NCI-H1105 treated with DMSO at 0.1 percent for 48 hours (cell line): Measurements from ENCODE around the gene DLL4.

Experiments used
- DNase-seq: peaks from one replicate; lab custom pipeline; 2025; lab: John Stamatoyannopoulos, UW

Gene DLL4

DNA sequence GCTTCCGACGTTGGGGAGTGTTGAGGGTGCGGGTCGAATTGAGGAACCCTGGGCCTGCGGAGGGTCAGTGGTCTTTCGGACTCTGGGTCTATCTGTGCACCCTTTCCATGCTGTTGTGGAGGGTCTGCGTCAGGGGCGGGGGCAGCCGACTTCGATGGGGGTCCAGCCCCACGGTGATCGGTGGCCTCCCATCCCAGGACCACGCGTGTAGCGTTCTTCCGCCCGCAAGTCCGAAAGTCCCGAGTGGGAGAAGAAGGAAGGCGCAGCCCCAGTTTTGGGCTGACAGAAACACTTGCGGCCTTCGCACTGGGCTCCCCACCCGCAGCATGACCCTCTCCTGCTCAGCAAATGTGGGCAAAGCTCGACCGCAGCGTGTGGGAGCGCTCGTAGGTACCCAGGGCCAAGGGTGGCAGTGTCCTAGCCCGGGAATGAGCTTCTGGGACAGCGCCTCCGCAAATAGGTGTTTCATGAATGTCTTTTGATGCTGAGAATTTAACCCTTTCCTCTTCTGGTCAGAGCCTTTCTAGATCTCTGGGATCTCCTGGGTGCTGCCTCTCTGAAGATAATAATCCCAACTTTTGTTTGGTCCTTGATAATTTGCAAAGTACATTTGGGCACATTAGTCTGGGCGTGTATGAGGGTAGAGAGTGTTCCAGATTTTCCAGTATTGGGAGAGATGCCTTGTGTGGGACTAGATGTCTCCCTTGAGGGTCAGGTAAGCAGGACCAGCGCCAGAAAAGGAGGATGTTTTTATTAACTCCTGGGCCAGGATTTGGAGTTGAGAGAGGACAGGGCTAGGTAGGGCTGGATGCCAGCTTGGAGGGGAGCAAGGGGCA lies 2.3 kb upstream of the DLL4 start:
- no peak for DNase-seq

DNA sequence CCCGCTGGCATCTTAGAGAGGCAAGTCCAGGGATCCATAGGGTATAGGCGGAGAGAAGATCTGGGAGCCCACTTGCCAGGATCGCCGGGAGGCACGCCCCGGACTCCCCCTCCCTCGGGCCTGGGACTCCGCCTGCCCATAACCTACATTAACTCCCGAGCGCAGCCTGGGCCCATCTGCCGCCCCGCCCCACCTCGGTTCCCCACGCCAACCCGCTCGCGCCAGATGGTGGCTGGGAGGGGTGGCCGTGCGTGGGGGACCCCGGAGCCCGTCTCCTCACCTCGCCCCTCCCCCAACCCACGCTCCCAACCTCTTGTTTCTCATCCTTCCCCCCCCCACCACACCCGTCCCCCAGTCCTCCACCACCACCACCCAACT lies 1.7 kb upstream of the DLL4 start:
- DNase-seq: peak; percentile 29

DNA sequence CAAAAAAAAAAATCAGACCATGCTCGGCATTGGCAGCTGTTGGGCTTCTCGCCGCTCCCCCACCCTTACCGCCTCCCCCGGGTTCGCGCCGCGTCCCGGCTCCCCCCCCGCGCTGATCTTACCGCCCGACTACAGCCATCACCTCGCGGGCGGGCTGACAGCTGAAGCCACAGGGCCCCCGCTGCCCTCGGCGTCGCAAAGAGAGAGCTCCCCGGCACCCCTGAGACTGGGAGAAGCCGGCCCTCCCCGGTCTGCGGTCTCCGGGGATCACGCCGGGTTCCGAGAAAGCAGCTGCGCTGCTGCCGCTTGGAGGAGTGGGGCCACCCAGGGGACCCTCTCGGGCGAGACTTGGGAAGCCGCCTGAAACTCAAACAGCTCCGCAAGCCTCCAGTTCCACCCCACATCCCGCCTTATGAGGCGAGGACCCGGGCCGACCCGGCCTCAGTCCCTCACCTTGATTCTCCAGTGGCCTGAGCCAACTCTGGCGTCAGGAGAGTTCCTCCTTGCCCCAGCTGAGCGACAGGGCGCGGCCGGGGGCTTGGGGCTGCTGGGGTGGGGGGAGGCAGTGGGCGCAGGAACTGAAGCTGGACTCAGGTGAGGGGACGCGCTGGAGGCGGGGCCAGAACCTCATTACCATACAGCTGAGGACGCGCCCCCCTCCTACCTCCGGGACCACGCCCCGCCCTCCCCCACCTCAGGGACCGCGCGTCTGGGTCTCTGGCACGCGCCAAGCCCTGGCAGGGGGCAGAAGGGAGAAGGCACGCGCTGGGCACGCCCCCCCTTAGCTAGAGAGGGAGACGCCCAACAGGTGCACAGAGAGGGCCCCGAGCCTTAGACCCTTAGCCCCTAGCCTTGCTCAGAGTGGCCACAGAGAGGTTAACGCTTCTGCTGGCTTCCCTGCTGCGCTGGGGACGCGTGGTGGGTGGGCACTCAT lies 1.0 kb upstream of the DLL4 start:
- DNase-seq: peak; percentile 82

DNA sequence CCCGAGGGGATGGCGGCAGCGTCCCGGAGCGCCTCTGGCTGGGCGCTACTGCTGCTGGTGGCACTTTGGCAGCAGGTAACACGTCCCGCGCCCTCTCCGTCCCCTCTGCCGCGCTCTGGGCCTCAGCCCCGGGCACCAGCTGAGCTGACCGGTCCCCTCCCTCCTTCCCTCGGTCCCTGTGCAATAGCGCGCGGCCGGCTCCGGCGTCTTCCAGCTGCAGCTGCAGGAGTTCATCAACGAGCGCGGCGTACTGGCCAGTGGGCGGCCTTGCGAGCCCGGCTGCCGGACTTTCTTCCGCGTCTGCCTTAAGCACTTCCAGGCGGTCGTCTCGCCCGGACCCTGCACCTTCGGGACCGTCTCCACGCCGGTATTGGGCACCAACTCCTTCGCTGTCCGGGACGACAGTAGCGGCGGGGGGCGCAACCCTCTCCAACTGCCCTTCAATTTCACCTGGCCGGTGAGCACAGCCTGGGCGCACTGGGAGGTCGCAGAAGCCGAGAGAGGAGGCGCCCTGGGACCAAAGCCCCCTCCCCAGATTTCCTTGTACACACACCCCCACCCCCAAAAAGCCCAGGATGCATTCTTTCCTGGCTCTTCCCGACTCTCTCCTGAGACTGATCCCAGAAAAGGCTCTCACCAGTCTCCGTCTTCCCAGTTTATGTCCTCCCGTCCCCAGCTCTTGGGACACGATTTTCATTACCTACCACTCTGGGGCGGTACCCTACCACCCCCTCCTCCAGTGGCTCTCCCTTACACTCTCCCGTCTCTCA lies 705 bp downstream of the DLL4 start:
- peak; percentile 13 for DNase-seq

DNA sequence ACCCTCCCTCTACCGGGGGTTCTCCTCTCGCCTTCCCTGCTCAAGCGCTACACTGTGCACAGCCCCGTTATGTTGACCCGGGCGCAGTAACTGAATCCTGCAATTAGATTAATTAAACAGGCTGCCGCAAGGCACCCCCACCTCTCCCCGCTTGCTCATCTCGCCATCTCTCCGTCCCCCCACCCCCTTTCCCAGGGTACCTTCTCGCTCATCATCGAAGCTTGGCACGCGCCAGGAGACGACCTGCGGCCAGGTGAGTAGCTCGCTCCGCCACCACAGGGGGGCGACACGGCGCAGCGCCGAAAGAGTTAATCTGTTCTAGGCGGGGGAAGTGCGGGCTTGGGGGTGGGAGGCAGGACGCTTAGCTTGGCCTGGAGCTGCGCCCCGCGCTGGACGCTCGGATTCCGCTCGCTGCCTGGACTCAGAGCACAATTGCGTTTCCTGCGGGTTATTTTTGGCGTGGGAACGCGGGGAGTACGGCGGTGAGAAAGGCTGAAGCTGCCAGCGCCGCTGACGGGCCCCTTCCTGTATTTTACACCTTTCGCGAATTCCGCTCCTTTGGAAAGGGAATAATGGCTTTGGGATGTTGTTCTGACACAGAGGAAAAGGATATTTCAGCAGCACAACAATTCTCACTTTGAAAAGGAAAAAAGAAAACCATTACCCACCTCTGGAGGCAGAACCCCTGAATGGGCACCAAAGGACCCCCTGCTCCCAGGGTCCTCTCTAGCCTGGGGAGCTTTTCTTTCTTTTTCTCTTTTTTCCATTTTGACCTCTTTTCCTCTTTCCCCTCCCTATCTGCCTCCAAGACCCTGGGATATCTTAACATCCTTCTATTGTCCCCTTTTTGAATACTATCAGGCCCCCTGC lies 1.5 kb downstream of the DLL4 start:
- peak; percentile 38 for DNase-seq

DNA sequence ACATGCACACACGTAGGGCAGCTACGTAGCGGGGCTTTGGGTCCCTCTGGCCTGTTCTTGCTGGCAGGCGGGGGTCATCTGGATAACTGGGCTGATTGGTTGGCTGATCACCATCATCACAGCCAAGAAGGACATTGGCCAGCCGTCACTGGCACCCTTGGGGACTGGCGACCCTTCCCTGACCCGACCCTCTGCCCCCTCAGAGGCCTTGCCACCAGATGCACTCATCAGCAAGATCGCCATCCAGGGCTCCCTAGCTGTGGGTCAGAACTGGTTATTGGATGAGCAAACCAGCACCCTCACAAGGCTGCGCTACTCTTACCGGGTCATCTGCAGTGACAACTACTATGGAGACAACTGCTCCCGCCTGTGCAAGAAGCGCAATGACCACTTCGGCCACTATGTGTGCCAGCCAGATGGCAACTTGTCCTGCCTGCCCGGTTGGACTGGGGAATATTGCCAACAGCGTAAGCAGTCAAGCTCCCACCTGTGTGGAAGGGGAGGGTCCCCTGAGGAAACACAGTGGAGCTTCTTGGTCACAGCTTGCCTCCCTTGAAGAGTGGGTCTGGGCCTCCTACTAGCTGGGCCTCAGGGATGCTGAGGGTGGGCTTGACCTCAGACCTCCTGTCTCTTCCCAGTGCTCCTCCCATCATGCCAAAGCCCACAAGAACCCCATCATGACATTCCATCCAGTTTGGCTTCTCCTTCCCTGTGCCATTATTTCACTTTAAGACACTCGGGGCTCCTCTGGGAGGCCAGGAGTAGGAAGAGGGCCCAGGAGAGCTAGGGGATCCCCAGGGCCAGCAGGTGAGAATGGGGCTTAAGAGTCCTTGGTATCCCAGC lies 2.4 kb downstream of the DLL4 start:
- DNase-seq: no peak

DNA sequence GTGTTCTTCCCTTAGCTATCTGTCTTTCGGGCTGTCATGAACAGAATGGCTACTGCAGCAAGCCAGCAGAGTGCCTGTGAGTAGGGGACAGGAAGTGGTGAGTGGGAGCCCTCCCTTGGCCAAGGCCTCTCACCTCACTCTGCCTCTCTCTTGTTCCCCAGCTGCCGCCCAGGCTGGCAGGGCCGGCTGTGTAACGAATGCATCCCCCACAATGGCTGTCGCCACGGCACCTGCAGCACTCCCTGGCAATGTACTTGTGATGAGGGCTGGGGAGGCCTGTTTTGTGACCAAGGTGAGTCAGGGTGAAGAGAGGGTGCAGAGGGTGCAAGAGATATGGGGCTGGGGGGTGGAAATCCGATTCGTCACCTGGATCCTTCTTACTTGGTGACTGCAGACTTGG lies 3.0 kb downstream of the DLL4 start:
- peak; percentile 16 for DNase-seq

DNA sequence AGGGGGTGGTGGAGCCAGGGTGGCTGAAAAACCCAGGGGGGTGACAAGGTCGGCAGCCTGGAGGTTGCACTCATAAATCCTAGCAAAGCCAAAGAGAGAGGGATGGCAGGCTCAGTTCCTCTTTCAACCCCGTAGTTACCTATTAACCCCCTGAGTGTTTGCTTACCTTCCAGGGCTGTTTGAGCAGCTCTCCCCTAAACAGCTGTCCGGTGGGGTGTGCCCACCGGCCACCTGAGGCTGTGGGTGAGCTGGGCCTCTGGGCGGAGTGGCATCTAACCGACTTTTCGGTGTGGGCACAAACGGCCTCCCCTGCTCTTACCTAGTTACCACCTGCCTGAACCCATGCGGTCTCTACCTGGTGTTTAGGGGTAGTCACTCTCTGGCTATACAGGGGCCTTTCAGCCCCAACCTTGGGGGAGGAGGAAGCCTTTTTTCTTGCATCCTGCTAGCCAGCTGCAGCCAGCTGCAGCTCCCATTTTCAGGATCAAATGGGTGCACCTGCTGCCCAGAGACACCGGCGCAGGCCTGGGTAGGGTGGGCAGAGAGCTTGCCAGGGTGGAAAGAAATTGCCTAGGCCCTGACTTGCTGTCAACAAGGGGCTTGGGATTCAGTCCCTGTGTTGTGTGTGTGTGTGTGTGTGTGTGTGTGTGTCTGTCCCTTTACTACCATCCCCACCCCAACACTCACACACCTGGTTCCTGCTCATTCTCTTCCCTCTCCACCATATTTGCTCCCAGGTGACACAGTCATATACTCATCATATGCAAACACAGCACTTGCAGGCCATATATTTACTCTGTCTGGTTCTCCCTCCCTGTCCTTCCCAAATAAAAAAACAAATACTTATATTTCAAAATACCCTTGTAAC lies 3.7 kb downstream of the DLL4 start:
- peak; percentile 16 for DNase-seq

DNA sequence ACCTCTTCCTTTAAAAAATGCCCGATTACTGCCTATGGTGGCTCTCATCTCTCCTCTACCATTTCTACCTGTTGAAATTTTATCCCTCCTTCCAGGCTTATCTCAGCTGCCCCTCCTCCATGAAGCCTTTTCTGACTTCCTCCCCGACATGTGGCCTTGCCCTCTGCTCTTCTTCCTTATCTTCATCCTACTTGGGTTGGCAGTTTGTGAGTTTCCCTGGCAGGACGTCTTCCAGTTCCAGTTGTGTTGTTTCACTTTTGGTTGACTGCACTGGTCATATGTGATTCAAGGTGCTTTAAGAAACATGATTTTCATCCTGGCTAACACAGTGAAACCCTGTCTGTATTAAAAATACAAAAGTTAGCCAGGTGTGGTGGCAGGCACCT lies 4.4 kb downstream of the DLL4 start:
- DNase-seq: no peak

DNA sequence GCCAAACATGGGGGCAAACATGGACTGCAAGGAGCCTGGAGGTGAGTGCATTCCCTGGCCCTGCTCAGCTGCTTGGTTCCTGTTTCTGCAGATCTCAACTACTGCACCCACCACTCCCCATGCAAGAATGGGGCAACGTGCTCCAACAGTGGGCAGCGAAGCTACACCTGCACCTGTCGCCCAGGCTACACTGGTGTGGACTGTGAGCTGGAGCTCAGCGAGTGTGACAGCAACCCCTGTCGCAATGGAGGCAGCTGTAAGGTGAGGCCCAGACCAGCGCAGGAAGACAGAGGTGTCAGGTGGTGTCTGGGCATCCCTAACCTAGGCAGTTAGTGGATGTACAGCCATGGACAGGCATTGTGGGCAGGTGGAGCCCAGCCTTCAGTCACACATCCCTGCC lies 5.3 kb downstream of the DLL4 start:
- no peak for DNase-seq

DNA sequence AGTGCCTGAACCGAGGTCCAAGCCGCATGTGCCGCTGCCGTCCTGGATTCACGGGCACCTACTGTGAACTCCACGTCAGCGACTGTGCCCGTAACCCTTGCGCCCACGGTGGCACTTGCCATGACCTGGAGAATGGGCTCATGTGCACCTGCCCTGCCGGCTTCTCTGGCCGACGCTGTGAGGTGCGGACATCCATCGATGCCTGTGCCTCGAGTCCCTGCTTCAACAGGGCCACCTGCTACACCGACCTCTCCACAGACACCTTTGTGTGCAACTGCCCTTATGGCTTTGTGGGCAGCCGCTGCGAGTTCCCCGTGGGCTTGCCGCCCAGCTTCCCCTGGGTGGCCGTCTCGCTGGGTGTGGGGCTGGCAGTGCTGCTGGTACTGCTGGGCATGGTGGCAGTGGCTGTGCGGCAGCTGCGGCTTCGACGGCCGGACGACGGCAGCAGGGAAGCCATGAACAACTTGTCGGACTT lies 7.1 kb downstream of the DLL4 start:
- no peak for DNase-seq

DNA sequence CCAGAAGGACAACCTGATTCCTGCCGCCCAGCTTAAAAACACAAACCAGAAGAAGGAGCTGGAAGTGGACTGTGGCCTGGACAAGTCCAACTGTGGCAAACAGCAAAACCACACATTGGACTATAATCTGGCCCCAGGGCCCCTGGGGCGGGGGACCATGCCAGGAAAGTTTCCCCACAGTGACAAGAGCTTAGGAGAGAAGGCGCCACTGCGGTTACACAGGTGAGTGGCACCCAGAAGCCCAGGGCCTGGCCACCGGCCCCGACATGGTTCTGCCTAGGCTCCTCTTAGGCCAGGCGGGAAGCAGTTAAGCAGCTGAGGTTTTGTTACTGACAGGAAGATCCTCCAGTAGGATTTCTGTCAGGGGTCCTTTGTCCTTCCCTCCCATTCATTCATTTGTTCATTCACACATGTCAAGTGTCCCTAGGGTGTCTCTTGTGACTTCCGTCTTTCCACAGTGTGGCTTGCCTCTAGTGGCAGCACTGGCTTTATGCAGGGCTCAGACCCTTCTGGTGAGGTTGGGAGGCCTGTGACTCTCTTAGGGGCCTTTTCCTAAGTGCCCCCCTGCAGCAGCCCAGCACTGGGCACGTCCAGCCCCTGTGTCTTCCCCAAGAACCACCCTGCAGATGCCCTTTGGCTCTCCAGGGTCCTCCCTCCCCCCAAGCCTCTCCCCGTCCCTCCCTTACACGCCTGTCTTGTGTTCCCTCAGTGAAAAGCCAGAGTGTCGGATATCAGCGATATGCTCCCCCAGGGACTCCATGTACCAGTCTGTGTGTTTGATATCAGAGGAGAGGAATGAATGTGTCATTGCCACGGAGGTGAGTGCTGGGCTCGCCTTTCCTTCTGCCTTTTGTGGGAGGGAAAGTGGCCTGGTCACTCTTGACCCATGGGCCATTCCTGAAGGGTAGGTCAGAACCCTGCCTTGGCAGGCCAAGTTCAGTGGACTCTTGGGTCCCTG lies 7.8 kb downstream of the DLL4 start:
- DNase-seq: no peak

DNA sequence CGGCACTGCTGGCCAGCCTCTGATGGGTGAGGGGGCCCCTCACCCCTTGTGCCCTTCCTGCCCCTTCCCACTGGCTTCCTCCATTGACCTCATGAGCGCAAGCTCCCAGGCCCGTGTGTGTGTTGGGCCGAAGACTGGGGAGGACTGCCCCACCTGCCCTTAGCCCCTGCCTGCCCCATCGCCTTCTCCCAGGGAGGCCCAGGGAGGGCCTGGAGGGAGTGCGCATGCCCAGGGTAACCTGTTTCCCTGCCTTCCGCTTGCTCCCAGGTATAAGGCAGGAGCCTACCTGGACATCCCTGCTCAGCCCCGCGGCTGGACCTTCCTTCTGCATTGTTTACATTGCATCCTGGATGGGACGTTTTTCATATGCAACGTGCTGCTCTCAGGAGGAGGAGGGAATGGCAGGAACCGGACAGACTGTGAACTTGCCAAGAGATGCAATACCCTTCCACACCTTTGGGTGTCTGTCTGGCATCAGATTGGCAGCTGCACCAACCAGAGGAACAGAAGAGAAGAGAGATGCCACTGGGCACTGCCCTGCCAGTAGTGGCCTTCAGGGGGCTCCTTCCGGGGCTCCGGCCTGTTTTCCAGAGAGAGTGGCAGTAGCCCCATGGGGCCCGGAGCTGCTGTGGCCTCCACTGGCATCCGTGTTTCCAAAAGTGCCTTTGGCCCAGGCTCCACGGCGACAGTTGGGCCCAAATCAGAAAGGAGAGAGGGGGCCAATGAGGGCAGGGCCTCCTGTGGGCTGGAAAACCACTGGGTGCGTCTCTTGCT lies 8.8 kb downstream of the DLL4 start:
- no peak for DNase-seq

DNA sequence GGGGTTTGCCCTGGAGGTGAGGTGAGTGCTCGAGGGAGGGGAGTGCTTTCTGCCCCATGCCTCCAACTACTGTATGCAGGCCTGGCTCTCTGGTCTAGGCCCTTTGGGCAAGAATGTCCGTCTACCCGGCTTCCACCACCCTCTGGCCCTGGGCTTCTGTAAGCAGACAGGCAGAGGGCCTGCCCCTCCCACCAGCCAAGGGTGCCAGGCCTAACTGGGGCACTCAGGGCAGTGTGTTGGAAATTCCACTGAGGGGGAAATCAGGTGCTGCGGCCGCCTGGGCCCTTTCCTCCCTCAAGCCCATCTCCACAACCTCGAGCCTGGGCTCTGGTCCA lies 9.4 kb downstream of the DLL4 start:
- DNase-seq: no peak

DNA sequence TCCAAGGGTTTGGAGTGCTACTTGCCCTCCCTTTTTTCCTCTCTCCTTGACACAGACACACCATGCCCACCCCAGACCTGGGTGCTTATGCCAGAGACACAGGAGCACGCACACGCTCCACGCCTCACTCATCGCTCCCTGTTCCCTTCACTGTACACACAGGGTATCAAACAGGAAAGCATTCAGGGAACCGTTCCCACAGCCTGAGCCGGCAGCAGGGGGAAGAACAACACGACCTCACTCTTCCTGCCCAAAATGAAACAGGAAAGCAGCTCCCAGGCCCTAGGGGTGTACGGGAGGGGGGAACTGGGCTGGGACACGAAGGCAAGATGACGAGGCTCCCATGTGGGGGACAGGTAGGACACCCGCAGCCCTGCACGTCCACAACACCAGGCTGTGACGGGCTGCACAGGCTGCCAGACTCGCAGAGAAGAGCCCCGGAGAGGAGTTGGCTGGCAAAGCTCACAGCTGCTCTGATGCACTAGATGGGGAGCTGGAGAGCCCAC lies 11.2 kb downstream of the DLL4 start:
- no peak for DNase-seq

DNA sequence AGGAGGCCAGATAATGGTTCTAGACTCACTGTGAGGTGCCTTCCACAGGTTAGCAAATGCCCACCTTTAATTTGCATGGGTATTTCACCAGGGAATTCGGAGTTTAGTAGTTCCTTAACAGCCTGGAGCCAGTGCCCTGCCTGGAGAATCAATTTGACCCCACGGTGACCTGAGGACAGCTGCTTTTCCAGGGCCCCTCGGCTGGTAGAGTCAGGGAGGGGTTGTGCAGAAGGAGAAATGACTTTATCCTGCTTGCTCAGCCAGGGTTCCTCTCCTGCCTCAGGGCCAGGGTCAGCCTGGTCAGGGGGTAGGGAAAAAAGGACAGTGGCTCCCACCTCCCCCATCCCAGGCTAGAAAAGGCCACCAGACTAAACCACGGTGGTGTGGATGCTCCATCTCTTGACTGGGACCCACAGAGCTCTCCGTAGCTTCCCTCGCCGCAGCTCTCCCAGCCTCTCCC lies 12.0 kb downstream of the DLL4 start:
- no peak for DNase-seq
